Mammary epithelial cell (primary cell): ENCODE results near the gene ANKUB1.

Experiments used
- CTCF ChIP-seq, 2 donors: IDR thresholded peaks in 1 of 2; conservative IDR thresholded peaks in 1 of 2; 2 replicates each; pipeline ENCODE4 v1.5.1; 2011 to 2012; ENCODE audit warnings: inconsistent platforms in 2 of 2, low read length in 2 of 2, mild to moderate bottlenecking in 2 of 2, control low read depth in 1 of 2, low read depth in 1 of 2; ENCODE audit not compliant: insufficient read depth in 1 of 2; ENCODE audit errors: extremely low read depth in 1 of 2
- EZH2 ChIP-seq: IDR thresholded peaks from 2 replicates; pipeline ENCODE4 v1.6.1; 2012; ENCODE audit warnings: low read length, inconsistent platforms, borderline replicate concordance

- TF ChIP-seq EZH2 = no peak
- TF ChIP-seq CTCF (conservative IDR thresholded peaks at IDR 0.05 in 1 of 2, IDR thresholded peaks at IDR 0.05 in 1 of 2; ENCODE audit: extremely low read depth in 1 of 2, insufficient read depth in 1 of 2, low read depth in 1 of 2, low read length in 2 of 2) = no peak
Observed at GRCh38 chr3:149753717-149754116, 38.6 kb downstream of the ANKUB1 start.
